GM21381 (cell line): ENCODE measurements around the gene POLDIP2.

ENCODE experiments used
- ATAC-seq: cut with Tn5 transposase; IDR thresholded peaks from one replicate; pipeline ENCODE4 v1.9.1; 2021; ENCODE audit warnings: mild to moderate bottlenecking, moderate library complexity; ENCODE audit not compliant: unreplicated experiment

POLDIP2 gene

GRCh38 chr17:28390984-28391383, 33.7 kb upstream of the POLDIP2 start:
- ATAC-seq: no peak

DNA sequence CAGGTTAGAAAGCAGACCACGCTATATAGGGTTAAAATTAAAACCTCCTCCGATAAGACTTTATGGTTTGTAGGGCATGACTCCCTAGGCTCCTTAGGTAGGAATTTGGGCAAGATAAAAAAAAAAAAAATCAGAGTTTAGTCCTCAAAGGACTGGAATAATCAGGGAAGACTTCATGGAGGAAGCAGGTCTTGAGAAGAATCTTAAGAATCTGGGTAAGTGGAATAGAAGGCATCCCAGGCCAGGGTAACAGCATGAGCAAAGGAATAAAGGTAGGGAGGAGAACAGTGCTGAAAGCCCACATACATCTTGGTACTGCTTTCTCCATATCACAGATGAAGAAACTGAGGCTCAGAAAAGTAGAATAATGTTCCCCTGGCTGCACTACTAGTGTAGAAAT, 33.2 kb upstream of the POLDIP2 start:
- ATAC-seq: no peak

DNA sequence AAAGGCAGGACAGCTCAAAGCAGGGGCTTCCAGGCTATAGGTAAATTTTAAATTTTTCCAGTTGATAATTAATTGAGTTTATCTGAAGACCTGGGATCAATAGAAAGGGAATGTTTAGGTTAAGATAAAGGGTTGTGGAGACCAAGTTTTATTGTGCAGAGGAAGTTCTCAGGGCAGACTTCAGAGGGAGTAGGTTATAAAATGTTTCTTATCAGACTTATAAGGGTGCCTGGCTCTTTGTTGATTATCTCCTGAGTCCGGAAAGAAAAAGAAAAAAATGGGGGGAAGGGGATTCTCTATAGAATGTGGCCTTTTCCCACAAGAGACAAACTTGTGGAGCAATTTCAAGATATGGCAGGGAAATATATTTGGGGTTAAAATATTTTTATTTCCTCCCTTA, 32.8 kb upstream of the POLDIP2 start:
- no peak for ATAC-seq

GRCh38 chr17:28388106-28388505, 30.8 kb upstream of the POLDIP2 start:
- no peak for ATAC-seq

DNA sequence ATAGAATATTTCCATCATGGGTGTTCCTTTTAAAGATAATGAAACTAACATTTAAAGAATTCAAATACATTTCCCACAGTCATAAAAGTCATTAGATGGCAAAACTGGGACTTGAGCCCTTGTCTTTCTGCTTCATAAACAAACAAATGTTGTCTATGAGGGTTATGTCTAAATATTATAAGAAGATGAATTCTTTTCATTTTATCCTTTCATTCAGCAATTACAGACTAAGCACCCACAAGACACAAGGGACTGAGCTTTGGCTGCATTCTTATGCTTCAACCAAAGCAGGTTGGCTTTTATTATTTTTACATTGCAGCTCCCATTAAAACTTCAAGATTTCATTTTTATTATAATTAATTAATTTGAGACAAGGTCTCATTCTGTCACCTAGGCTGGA, 29.1 kb upstream of the POLDIP2 start:
- ATAC-seq: no peak

DNA sequence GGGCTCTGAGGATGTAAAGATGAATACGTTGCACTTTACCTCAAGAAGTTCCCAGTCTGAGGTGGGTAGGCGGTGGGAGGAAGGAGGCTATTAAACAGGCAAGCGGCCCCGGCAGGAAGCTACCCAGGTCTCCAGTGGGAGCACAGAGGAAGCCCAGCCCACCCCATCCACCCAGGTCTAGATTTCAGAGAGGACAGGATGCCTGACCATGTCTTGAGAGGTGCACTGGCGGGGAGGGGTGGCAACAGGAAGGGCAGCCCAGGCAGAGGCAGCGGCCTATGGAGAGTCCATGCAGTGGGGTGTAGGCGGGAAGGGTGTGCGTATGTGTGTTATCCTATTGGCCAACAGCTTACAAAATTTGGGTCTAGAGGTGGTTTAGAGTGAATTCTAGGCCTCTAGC, 28.1 kb upstream of the POLDIP2 start:
- ATAC-seq: no peak

GRCh38 chr17:28385037-28385400, 27.7 kb upstream of the POLDIP2 start:
- no peak for ATAC-seq

- ATAC-seq: peak; percentile 66
Measured at GRCh38 chr17:28384281-28385036, 27.1 kb upstream of the POLDIP2 start.

GRCh38 chr17:28381141-28381825, 24.0 kb upstream of the POLDIP2 start:
- no peak for ATAC-seq

DNA sequence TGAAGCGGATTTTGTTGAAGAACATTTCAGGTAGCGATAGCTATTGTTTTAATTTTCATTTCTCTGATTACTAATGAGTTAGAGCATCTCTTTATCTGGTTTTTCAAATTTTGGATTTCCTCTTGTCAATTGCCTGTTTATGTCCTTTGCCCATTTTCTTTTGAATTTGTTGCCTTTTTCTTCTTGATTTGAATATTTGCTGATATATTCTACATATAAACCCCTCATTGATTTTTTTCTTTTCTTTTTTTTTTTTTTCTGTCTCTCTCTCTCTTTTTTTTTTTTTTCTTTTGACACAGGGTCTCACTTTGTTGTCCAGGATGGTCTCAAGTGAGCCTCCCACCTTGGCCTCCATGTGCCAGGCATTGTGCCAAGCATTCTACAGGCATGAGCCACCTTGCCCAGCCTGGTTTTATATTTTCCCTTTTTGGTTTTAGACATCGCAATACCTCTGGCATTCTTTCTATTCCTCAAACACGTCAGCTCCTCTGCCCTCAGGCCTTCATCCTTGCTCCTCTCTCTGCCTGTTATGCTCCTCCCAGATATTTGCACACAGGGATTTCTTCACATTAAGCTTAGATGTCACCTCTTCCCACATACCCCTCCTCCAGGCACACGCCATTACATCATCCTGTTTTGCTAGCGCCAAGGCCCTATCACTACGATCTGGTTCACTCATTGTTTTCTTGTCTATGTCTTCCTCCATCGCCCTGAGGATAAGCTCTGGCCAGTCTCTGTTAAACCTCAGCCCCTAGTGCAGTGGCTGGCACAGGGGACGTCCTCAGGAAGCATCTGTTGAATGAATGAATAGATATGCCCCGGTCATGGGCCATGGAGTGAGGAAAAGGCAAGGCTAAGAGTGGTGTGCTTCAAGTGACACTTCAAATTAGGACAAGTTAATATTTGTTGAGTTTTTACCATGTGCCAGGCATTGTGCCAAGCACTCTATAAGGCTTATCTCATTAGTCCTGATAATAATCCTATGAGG, 22.8 kb upstream of the POLDIP2 start:
- ATAC-seq: no peak

GRCh38 chr17:28372945-28373274, 15.6 kb upstream of the POLDIP2 start:
- no peak for ATAC-seq

GRCh38 chr17:28372203-28372944, 15.0 kb upstream of the POLDIP2 start:
- no peak for ATAC-seq

GRCh38 chr17:28371245-28372202, 14.2 kb upstream of the POLDIP2 start, which contains the start of gene SARM1:
Gene SARM1 (plus strand): TSS chr17:28371694. CDS start chr17:28372033, 339 bp downstream.
- ATAC-seq: peak; percentile 59

GRCh38 chr17:28370744-28371103, 13.4 kb upstream of the POLDIP2 start:
- no peak for ATAC-seq

DNA sequence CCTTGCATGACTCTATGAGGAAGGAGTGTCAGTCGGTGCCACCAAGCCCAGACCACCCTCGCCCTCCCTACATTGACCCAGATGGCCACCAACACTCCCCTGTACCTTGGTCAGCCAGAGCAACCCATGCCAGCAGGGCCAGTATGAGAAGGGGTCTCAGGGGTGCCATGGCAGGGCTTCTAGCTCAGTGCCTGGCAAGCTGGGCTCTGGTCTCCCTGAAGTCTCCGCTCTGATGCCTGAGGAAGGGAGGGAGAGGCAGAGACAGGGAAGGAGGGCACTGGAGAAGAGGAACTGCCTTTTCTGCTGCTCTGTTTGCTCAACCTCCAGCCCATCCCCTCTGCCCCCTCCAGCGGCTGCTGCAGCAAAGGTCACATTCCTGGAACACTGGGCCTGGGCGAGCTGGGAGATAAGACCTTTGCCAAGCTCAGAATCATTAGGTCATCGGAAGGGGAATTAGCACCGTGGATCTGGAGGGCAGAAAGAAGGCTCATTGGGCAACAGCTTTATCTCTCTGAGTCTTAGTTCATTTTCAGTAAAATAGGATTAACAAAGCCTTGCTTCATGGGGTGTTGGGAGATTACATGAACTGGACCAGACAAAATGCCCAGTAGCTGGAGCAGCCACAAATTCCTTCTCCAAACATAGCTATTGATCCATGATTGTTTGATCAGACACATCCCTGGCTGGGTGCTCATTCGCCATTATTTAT, 12.9 kb upstream of the POLDIP2 start, which contains the start of gene VTN:
VTN (minus strand) TSS at position 273 of the 709 bp plus-strand sequence; CDS start at position 169, 104 bp downstream.
- no peak for ATAC-seq

GRCh38 chr17:28369684-28370034, 12.3 kb upstream of the POLDIP2 start:
- ATAC-seq: no peak

- ATAC-seq: no peak
Measured at GRCh38 chr17:28368915-28369683, 11.8 kb upstream of the POLDIP2 start.

DNA sequence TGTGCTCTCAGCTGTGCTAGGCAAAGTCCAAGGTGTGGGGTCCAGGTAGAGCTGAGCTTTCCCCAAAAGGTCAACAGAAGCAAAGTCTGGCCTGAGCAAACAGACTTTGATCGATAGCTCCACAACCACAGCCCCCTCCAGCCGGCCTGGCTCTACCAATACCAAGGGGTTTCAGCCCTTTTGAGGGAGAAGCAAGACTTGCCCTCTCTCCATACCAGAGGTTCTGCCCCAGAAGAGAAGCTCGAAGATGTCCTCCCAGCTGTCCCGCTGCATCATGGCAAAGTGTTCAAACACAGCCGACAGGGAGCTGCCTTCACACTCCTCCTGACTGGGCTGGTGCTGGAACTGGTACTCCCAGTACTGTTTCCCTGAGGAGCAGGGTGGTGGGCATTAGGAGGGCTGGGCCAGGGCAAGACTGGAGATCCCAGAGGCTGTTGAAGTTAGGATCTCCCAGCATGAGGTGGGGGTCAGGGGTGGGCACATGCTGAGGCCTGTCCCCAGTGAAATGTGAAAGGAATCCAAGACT, 11.0 kb upstream of the POLDIP2 start:
- ATAC-seq: no peak
